Muscle of back (tissue), 11 donors: ENCODE results near the gene RCAN1. TPM values are rescaled to one million over a fixed set of nuclear protein-coding genes. Genes with fewer than 3 reads are reported as not detected.
A peak's percentile ranks its signal among the peaks of the same experiment; 100 is the strongest.
"Not testable (repeated sequence)": the region's sequence is repeated elsewhere in the genome, so short reads cannot be mapped to it uniquely, and the experiment has no call there.

Experiments used
- DNase-seq, 3 donors: peaks; one replicate each; pipeline versions ENCODE4 v3.0.0 to v3.0.0-alpha.2; 2013
- polyA plus RNA-seq, 10 donors: library from polyadenylated mRNA; unstranded; fragments of 120-200 nt; gene quantifications; one replicate each; pipeline ENCODE4 v1.2.1, GENCODE V29; 2013; ENCODE audit not compliant: insufficient read length in 10 of 10

RCAN1 gene
- polyA plus RNA-seq, 10 donors = 21.8 to 55.5 (median 30.0) TPM

GRCh38 chr21:34625030-34625593 is 10.2 kb upstream of the RCAN1 start:
- no peak for DNase-seq

- DNase-seq = no peak
These were observed 8.6 kb upstream of the RCAN1 start for GRCh38 chr21:34623516-34623915.

- DNase-seq = no peak
These were observed 6.8 kb upstream of the RCAN1 start for GRCh38 chr21:34621434-34622350.

- DNase-seq = no peak
These were observed 5.1 kb upstream of the RCAN1 start for GRCh38 chr21:34619841-34620665.

GRCh38 chr21:34618941-34619340 is 4.0 kb upstream of the RCAN1 start:
- DNase-seq = no peak

- no peak for DNase-seq
These were observed 2.9 kb upstream of the RCAN1 start for GRCh38 chr21:34617753-34618339.

GRCh38 chr21:34615487-34615814 is 538 bp upstream of the RCAN1 start:
- no peak for DNase-seq

- DNase-seq = peak in 1 of 3 donors; percentile 30
These were observed 960 bp downstream of the RCAN1 start for GRCh38 chr21:34613679-34614627.

- DNase-seq = no peak
These were observed 2.4 kb downstream of the RCAN1 start for GRCh38 chr21:34612557-34612956.

GRCh38 chr21:34612056-34612455 is 2.9 kb downstream of the RCAN1 start:
- no peak for DNase-seq

GRCh38 chr21:34611528-34611927 is 3.4 kb downstream of the RCAN1 start:
- DNase-seq = no peak

- no peak for DNase-seq
These were observed 4.9 kb downstream of the RCAN1 start for GRCh38 chr21:34609933-34610549.

- DNase-seq = no peak
These were observed 5.5 kb downstream of the RCAN1 start for GRCh38 chr21:34609244-34609932.

GRCh38 chr21:34607376-34607775 is 7.5 kb downstream of the RCAN1 start:
- not testable (repeated sequence) for DNase-seq

GRCh38 chr21:34606621-34607020 is 8.3 kb downstream of the RCAN1 start:
- no peak for DNase-seq

GRCh38 chr21:34606051-34606450 is 8.9 kb downstream of the RCAN1 start:
- DNase-seq = no peak

- DNase-seq = not testable (repeated sequence)
These were observed 10.0 kb downstream of the RCAN1 start for GRCh38 chr21:34604956-34605355.

GRCh38 chr21:34604556-34604955 is 10.4 kb downstream of the RCAN1 start:
- DNase-seq = no peak

GRCh38 chr21:34603710-34604057 is 11.2 kb downstream of the RCAN1 start:
- no peak for DNase-seq
